WTC11 (cell line): ENCODE measurements around the gene KCTD11. TPM values are rescaled to one million over a fixed set of nuclear protein-coding genes. Genes with fewer than 3 reads are reported as not detected.

ENCODE experiments used
- ATAC-seq: fragments of 200-7000 bp; cut with Tn5 transposase; 2 replicates; pipeline ENCODE4 v1.10.0; 2021; ENCODE audit warnings: mild to moderate bottlenecking, moderate library complexity
- CTCF ChIA-PET: fragments of 300-600 bp; sonication (Branson Sonifier 250); formaldehyde crosslinking; loops from one replicate; lab custom pipeline; 2021; ENCODE audit warnings: antibody characterized with exemption; lab: Charles Lee
- POLR2A ChIA-PET: fragments of 350-600 bp; sonication (Branson Sonifier 250); formaldehyde crosslinking; loops from one replicate; lab custom pipeline; 2021; ENCODE audit warnings: antibody characterized with exemption; lab: Charles Lee
- DNase-seq: peaks from one replicate; pipeline ENCODE4 v3.0.0; 2021; ENCODE audit warnings: low spot score
- H3K27ac Mint-ChIP-seq: 2 replicates; pipeline ENCODE4 v1.8.0; 2021; ENCODE audit warnings: mixed read lengths
- H3K27me3 Mint-ChIP-seq: 2 replicates; pipeline ENCODE4 v1.8.0; 2021; ENCODE audit warnings: low read depth, mild to moderate bottlenecking, moderate library complexity, mixed read lengths
- H3K36me3 Mint-ChIP-seq: 2 replicates; pipeline ENCODE4 v1.8.0; 2021; ENCODE audit warnings: mixed read lengths
- H3K4me1 Mint-ChIP-seq: 2 replicates; pipeline ENCODE4 v1.8.0; 2022; ENCODE audit warnings: mixed read lengths
- H3K4me3 Mint-ChIP-seq: 2 replicates; pipeline ENCODE4 v1.8.0; 2021; ENCODE audit warnings: mild to moderate bottlenecking, moderate library complexity, mixed read lengths
- H3K9me3 Mint-ChIP-seq: 2 replicates; pipeline ENCODE4 v1.8.0; 2021; ENCODE audit warnings: mixed read lengths
- AFF4 ChIP-seq: sonication (generic); formaldehyde crosslinking; IDR thresholded peaks from 2 replicates; pipeline ENCODE4 v1.8.1; 2023; ENCODE audit warnings: mild to moderate bottlenecking, missing genetic modification reagents, borderline replicate concordance
- CREB1 ChIP-seq: sonication (generic); formaldehyde crosslinking; IDR thresholded peaks from 2 replicates; pipeline ENCODE4 v1.8.0; 2023; ENCODE audit warnings: mild to moderate bottlenecking, missing genetic modification reagents
- CTCF ChIP-seq: fragments of 200-600 bp; IDR thresholded peaks from 2 replicates; pipeline ENCODE4 v1.8.0; 2022; ENCODE audit warnings: antibody characterized with exemption
- GRHL2 ChIP-seq: fragments of 250-450 bp; sonication (Bioruptor Pico); IDR thresholded peaks from 2 replicates; pipeline ENCODE4 v1.8.0; 2022; ENCODE audit warnings: mild to moderate bottlenecking, moderate library complexity; ENCODE audit not compliant: insufficient replicate concordance, severe bottlenecking
- HMGXB4 ChIP-seq: sonication (generic); formaldehyde crosslinking; IDR thresholded peaks from 2 replicates; pipeline ENCODE4 v1.8.1; 2023; ENCODE audit warnings: mild to moderate bottlenecking, moderate library complexity, missing genetic modification reagents
- MYBL2 ChIP-seq: sonication (generic); formaldehyde crosslinking; IDR thresholded peaks from 2 replicates; pipeline ENCODE4 v1.8.1; 2023; ENCODE audit warnings: mild to moderate bottlenecking, moderate library complexity, missing genetic modification reagents
- OVOL2 ChIP-seq: fragments of 250-450 bp; sonication (Bioruptor Pico); IDR thresholded peaks from 2 replicates; pipeline ENCODE4 v1.9.0; 2021; ENCODE audit warnings: mild to moderate bottlenecking, borderline replicate concordance
- PRRX2 ChIP-seq: fragments of 250-450 bp; sonication (Bioruptor Pico); IDR thresholded peaks from 2 replicates; pipeline ENCODE4 v1.8.0; 2021; ENCODE audit warnings: mild to moderate bottlenecking
- SP1 ChIP-seq: sonication (generic); formaldehyde crosslinking; conservative IDR thresholded peaks from 2 replicates; pipeline ENCODE4 v1.8.1; 2022; ENCODE audit warnings: missing genetic modification reagents
- USF2 ChIP-seq: sonication (generic); formaldehyde crosslinking; IDR thresholded peaks from 2 replicates; pipeline ENCODE4 v1.8.1; 2023; ENCODE audit warnings: mild to moderate bottlenecking, missing genetic modification reagents, moderate library complexity
- ZBTB21 ChIP-seq: sonication (generic); formaldehyde crosslinking; IDR thresholded peaks from 2 replicates; pipeline ENCODE4 v1.8.1; 2023; ENCODE audit warnings: mild to moderate bottlenecking, missing genetic modification reagents, borderline replicate concordance
- ZBTB43 ChIP-seq: sonication (generic); formaldehyde crosslinking; IDR thresholded peaks from 2 replicates; pipeline ENCODE4 v1.8.1; 2023; ENCODE audit warnings: mild to moderate bottlenecking, missing genetic modification reagents
- ZNF671 ChIP-seq: fragments of 250-450 bp; sonication (Bioruptor Pico); IDR thresholded peaks from 2 replicates; pipeline ENCODE4 v1.8.0; 2021; ENCODE audit warnings: mild to moderate bottlenecking
- total RNA-seq: library from RNA; stranded (reverse); gene quantifications from 3 replicates; pipeline ENCODE4 v1.2.3, GENCODE V29; 2021

KCTD11 gene
- total RNA-seq, 1 experiment from 2014 or later: 8.1 TPM

GRCh38 chr17:7382901-7383300 lies 30.9 kb downstream of the KCTD11 start (continued):
- TF ChIP-seq ZBTB43: no peak
- TF ChIP-seq HMGXB4: no peak
- TF ChIP-seq CTCF: no peak
- TF ChIP-seq SP1: no peak
- TF ChIP-seq CREB1 (CRISPR knock-in tag): no peak
- no peak for TF ChIP-seq MYBL2
- no peak for TF ChIP-seq GRHL2 (CRISPR knock-in tag)
- no peak for TF ChIP-seq USF2
- TF ChIP-seq OVOL2 (CRISPR knock-in tag): no peak

GRCh38 chr17:7383371-7383741 lies 31.4 kb downstream of the KCTD11 start:
- ChIA-PET CTCF (interaction anchor here (1.4 to 2.4 kb wide), 4 partner anchors 15 to 177 kb away, joined by 4 to 10 read pairs (median 6); no protein-coding TSS in a partner anchor), POLR2A (interaction anchor here (1.9 kb wide), 1 partner anchor 10 kb away, joined by 7 read pairs; the partner anchor contains the start of gene PLSCR3)
- H3K4me3 Mint-ChIP-seq: peak overlapping the region; percentile 58
- peaks cover 8% of the 10 kb centered on the region for H3K9me3 Mint-ChIP-seq
- ATAC-seq (no peak), DNase-seq (no peak)
- TF ChIP-seq ZBTB21 (CRISPR knock-in tag) (0 out of 2 replicates have a peak, but pooled peaks have one; percentile 13), PRRX2 (CRISPR knock-in tag) (no peak), ZNF671 (CRISPR knock-in tag) (no peak), AFF4 (CRISPR knock-in tag) (no peak)
- no peak overlapping the region for H3K27ac Mint-ChIP-seq
- H3K36me3 Mint-ChIP-seq: no peaks in the 10 kb centered on the region; the same call in none of the 2 replicates
- peaks cover 46% of the 10 kb centered on the region for H3K27me3 Mint-ChIP-seq
- H3K4me1 Mint-ChIP-seq: peaks cover 26% of the 10 kb centered on the region
